ENCODE results near the gene HMX1.

HMX1 gene

GRCh38 chr4:8867624-8868320, 3.9 kb downstream of the HMX1 start:
- no peak for DNase-seq

GRCh38 chr4:8866828-8867623, 4.6 kb downstream of the HMX1 start:
- DNase-seq = no peak

- no peak for DNase-seq
Observed at GRCh38 chr4:8866421-8866820, 5.2 kb downstream of the HMX1 start.

- DNase-seq = no peak
Observed at GRCh38 chr4:8865681-8866310, 5.8 kb downstream of the HMX1 start.

- no peak for DNase-seq
Observed at GRCh38 chr4:8864912-8865680, 6.5 kb downstream of the HMX1 start.

- DNase-seq = no peak
Observed at GRCh38 chr4:8863686-8864682, 7.7 kb downstream of the HMX1 start.

- no peak for DNase-seq
Observed at GRCh38 chr4:8862800-8863685, 8.6 kb downstream of the HMX1 start.

GRCh38 chr4:8862334-8862733, 9.3 kb downstream of the HMX1 start:
- no peak for DNase-seq

- no peak for DNase-seq
Observed at GRCh38 chr4:8861576-8862295, 9.9 kb downstream of the HMX1 start.

- no peak for DNase-seq
Observed at GRCh38 chr4:8860892-8861575, 10.6 kb downstream of the HMX1 start.

- DNase-seq = no peak
Observed at GRCh38 chr4:8860096-8860891, 11.3 kb downstream of the HMX1 start.

GRCh38 chr4:8859550-8860095, 12.0 kb downstream of the HMX1 start:
- no peak for DNase-seq

- DNase-seq = no peak
Observed at GRCh38 chr4:8858701-8859210, 12.9 kb downstream of the HMX1 start.

- DNase-seq = no peak
Observed at GRCh38 chr4:8857766-8858700, 13.6 kb downstream of the HMX1 start.

GRCh38 chr4:8856835-8857621, 14.6 kb downstream of the HMX1 start:
- no peak for DNase-seq

GRCh38 chr4:8855818-8856245, 15.8 kb downstream of the HMX1 start:
- no peak for DNase-seq

Data from CD4-positive, alpha-beta T cell treated with Interleukin-6 for 4 hours (primary cell).